Large intestine (tissue), 3 donors: ENCODE measurements around the gene KRTAP17-1. TPM values are rescaled to one million over a fixed set of nuclear protein-coding genes. Genes with fewer than 3 reads are reported as not detected.
"Not testable (repeated sequence)": the region's sequence is repeated elsewhere in the genome, so short reads cannot be mapped to it uniquely, and the experiment has no call there.

Source experiments
- DNase-seq, 2 donors: peaks; one replicate each; pipeline versions ENCODE4 v3.0.0 to v3.0.0-alpha.2; 2013
- H3K27ac ChIP-seq: one replicate; pipeline ENCODE4 v1.5.1; 2013; ENCODE audit warnings: low read length
- H3K27me3 ChIP-seq: 2 replicates; pipeline ENCODE4 v1.6.1; 2013; ENCODE audit warnings: low read length; ENCODE audit not compliant: control insufficient read depth, insufficient read depth
- H3K36me3 ChIP-seq: 2 replicates; pipeline ENCODE4 v1.6.1; 2013; ENCODE audit warnings: low read length; ENCODE audit not compliant: control insufficient read depth, insufficient read depth
- H3K4me1 ChIP-seq: one replicate; pipeline ENCODE4 v1.6.1; 2013; ENCODE audit warnings: low read length; ENCODE audit not compliant: control insufficient read depth, insufficient read depth
- H3K4me3 ChIP-seq: one replicate; pipeline ENCODE4 v1.5.1; 2013; ENCODE audit warnings: low read length
- H3K9me3 ChIP-seq: one replicate; pipeline ENCODE4 v1.6.1; 2013; ENCODE audit warnings: mild to moderate bottlenecking, low read depth, low read length, moderate library complexity; ENCODE audit not compliant: control insufficient read depth
- WGBS: methylation state at CpG from one replicate; pipeline ENCODE4 v1.1.5; 2013; ENCODE audit warnings: low lambda C conversion rate; ENCODE audit not compliant: insufficient coverage; 5-methylcytosine and 5-hydroxymethylcytosine counted together
- polyA plus RNA-seq: library from polyadenylated mRNA; unstranded; fragments of 120-200 nt; gene quantifications from one replicate; pipeline ENCODE4 v1.2.1, GENCODE V29; 2013

The KRTAP17-1 gene
- polyA plus RNA-seq, 1 donor = 0.07 TPM

GRCh38 chr17:41278176-41278955 is 37.1 kb downstream of the KRTAP17-1 start:
- no peak for DNase-seq
- WGBS = 80% methylated on average over 1 of the region's 3 CpGs
- Histone ChIP-seq H3K27me3 (peaks cover 8% of the 10 kb centered on the region), H3K4me3 (no peak overlapping the region), H3K9me3 (no peaks in the 10 kb centered on the region), H3K36me3 (no peaks in the 10 kb centered on the region), H3K27ac (no peak overlapping the region), H3K4me1 (no peaks in the 10 kb centered on the region)

GRCh38 chr17:41275648-41276190 is 39.8 kb downstream of the KRTAP17-1 start, which contains the start of gene KRTAP9-7:
Gene KRTAP9-7 (plus strand): TSS chr17:41275698. CDS start chr17:41275698, 0 bp downstream.
- not testable (repeated sequence) for H3K4me1 ChIP-seq, H3K4me3 ChIP-seq, H3K36me3 ChIP-seq, H3K27ac ChIP-seq, H3K9me3 ChIP-seq, H3K27me3 ChIP-seq, DNase-seq
- WGBS = no CpG with 5 or more reads among the region's 3 CpGs

GRCh38 chr17:41271858-41272257 is 43.7 kb downstream of the KRTAP17-1 start:
- WGBS = no CpG with 5 or more reads among the region's 1 CpG
- DNase-seq = no peak
- Histone ChIP-seq H3K27me3 (peaks cover 3% of the 10 kb centered on the region), H3K4me1 (no peaks in the 10 kb centered on the region), H3K9me3 (no peaks in the 10 kb centered on the region), H3K4me3 (no peak overlapping the region), H3K36me3 (no peaks in the 10 kb centered on the region), H3K27ac (no peak overlapping the region)

- H3K36me3 ChIP-seq, H3K4me1 ChIP-seq, H3K27me3 ChIP-seq, H3K9me3 ChIP-seq, H3K4me3 ChIP-seq, DNase-seq, H3K27ac ChIP-seq: not testable (repeated sequence)
- WGBS = no CpG with 5 or more reads among the region's 1 CpG
These were observed 44.2 kb downstream of the KRTAP17-1 start for GRCh38 chr17:41271323-41271722.

GRCh38 chr17:41267711-41268110 is 47.8 kb downstream of the KRTAP17-1 start:
- no peak for DNase-seq
- Histone ChIP-seq H3K9me3 (no peaks in the 10 kb centered on the region), H3K27ac (no peak overlapping the region), H3K4me1 (no peaks in the 10 kb centered on the region), H3K4me3 (no peak overlapping the region), H3K27me3 (peaks cover 6% of the 10 kb centered on the region), H3K36me3 (no peaks in the 10 kb centered on the region)
- WGBS = no CpG with 5 or more reads among the region's 3 CpGs

GRCh38 chr17:41265078-41265477 is 50.4 kb downstream of the KRTAP17-1 start, which contains the start of gene KRTAP9-6:
Gene KRTAP9-6 (plus strand): TSS chr17:41265378. CDS start chr17:41265378, 0 bp downstream.
- Histone ChIP-seq H3K4me3 (no peak within 1 kb of the TSS), H3K36me3 (no peaks in the 10 kb centered on the region), H3K9me3 (no peaks in the 10 kb centered on the region), H3K27me3 (peaks cover 7% of the 10 kb centered on the region), H3K4me1 (no peaks in the 10 kb centered on the region), H3K27ac (no peak within 1 kb of the TSS)
- no peak for DNase-seq
- no CpG with 5 or more reads among the region's 2 CpGs for WGBS

Other genes starting within 250 kb of the KRTAP17-1 start
- not detected for gene KRTAP2-4, start 249.8 kb downstream of the KRTAP17-1 start, polyA plus RNA-seq
- gene KRTAP4-7, start 231.6 kb downstream of the KRTAP17-1 start, polyA plus RNA-seq = not detected
- gene KRTAP4-8, start 217.6 kb downstream of the KRTAP17-1 start, polyA plus RNA-seq = not detected
- gene KRTAP4-16, start 213.5 kb downstream of the KRTAP17-1 start, polyA plus RNA-seq = not detected
- gene KRTAP4-9, start 210.3 kb downstream of the KRTAP17-1 start, polyA plus RNA-seq = not detected
- not detected for gene KRTAP4-11, start 197.3 kb downstream of the KRTAP17-1 start, polyA plus RNA-seq
- gene KRTAP4-12, start 191.5 kb downstream of the KRTAP17-1 start, polyA plus RNA-seq = not detected
- gene KRTAP4-6, start 175.2 kb downstream of the KRTAP17-1 start, polyA plus RNA-seq = not detected
- gene KRTAP4-5, start 165.9 kb downstream of the KRTAP17-1 start, polyA plus RNA-seq = not detected
- not detected for gene KRTAP4-4, start 155.0 kb downstream of the KRTAP17-1 start, polyA plus RNA-seq
- not detected for gene KRTAP4-3, start 147.5 kb downstream of the KRTAP17-1 start, polyA plus RNA-seq
- not detected for gene KRTAP4-2, start 137.5 kb downstream of the KRTAP17-1 start, polyA plus RNA-seq
- not detected for gene KRTAP4-1, start 130.8 kb downstream of the KRTAP17-1 start, polyA plus RNA-seq
- gene KRTAP9-1, start 125.8 kb downstream of the KRTAP17-1 start, polyA plus RNA-seq = not detected
- gene KRTAP9-2, start 89.1 kb downstream of the KRTAP17-1 start, polyA plus RNA-seq = not detected
- not detected for gene KRTAP9-3, start 83.3 kb downstream of the KRTAP17-1 start, polyA plus RNA-seq
- not detected for gene KRTAP9-8, start 77.7 kb downstream of the KRTAP17-1 start, polyA plus RNA-seq
- gene KRTAP9-4, start 66.0 kb downstream of the KRTAP17-1 start, polyA plus RNA-seq = not detected
- not detected for gene KRTAP9-9, start 60.3 kb downstream of the KRTAP17-1 start, polyA plus RNA-seq
- not detected for gene KRTAP9-6, start 50.3 kb downstream of the KRTAP17-1 start, polyA plus RNA-seq
- not detected for gene KRTAP9-7, start 40.0 kb downstream of the KRTAP17-1 start, polyA plus RNA-seq
- gene KRTAP29-1, start 12.9 kb downstream of the KRTAP17-1 start, polyA plus RNA-seq = not detected
- not detected for gene KRTAP16-1, start 6.4 kb downstream of the KRTAP17-1 start, polyA plus RNA-seq
- gene KRT33A, start 35.1 kb upstream of the KRTAP17-1 start, polyA plus RNA-seq = not detected
- not detected for gene KRT33B, start 54.1 kb upstream of the KRTAP17-1 start, polyA plus RNA-seq
- gene KRT34, start 66.6 kb upstream of the KRTAP17-1 start, polyA plus RNA-seq = not detected
- not detected for gene KRT31, start 81.9 kb upstream of the KRTAP17-1 start, polyA plus RNA-seq
- gene KRT37, start 108.9 kb upstream of the KRTAP17-1 start, polyA plus RNA-seq = not detected
- not detected for gene KRT38, start 125.3 kb upstream of the KRTAP17-1 start, polyA plus RNA-seq
- gene KRT32, start 151.7 kb upstream of the KRTAP17-1 start, polyA plus RNA-seq = not detected
- not detected for gene KRT35, start 165.4 kb upstream of the KRTAP17-1 start, polyA plus RNA-seq
- 0.03 TPM for gene KRT36, start 174.2 kb upstream of the KRTAP17-1 start, polyA plus RNA-seq
- gene KRT13, start 189.9 kb upstream of the KRTAP17-1 start, polyA plus RNA-seq = 0.94 TPM
- 0.79 TPM for gene KRT15, start 203.2 kb upstream of the KRTAP17-1 start, polyA plus RNA-seq
- gene KRT19, start 212.6 kb upstream of the KRTAP17-1 start, polyA plus RNA-seq = 81.9 TPM